Inflammatory macrophage (primary cell): ENCODE measurements around the gene SORCS2.

Experiments
- DNase-seq, 2 donors: peaks; one replicate each; pipeline ENCODE4 v3.0.0-alpha.2; 2020 to 2022

The SORCS2 gene

GRCh38 chr4:7739918-7740865 is 547.9 kb downstream of the SORCS2 start:
- DNase-seq = no peak

- no peak for DNase-seq
These were observed 548.7 kb downstream of the SORCS2 start for GRCh38 chr4:7740866-7741525.

GRCh38 chr4:7741946-7742806 is 549.8 kb downstream of the SORCS2 start:
- no peak for DNase-seq

- DNase-seq = peak in 1 of 2 donors; percentile 36
These were observed 550.5 kb downstream of the SORCS2 start for GRCh38 chr4:7742807-7743280.

DNA sequence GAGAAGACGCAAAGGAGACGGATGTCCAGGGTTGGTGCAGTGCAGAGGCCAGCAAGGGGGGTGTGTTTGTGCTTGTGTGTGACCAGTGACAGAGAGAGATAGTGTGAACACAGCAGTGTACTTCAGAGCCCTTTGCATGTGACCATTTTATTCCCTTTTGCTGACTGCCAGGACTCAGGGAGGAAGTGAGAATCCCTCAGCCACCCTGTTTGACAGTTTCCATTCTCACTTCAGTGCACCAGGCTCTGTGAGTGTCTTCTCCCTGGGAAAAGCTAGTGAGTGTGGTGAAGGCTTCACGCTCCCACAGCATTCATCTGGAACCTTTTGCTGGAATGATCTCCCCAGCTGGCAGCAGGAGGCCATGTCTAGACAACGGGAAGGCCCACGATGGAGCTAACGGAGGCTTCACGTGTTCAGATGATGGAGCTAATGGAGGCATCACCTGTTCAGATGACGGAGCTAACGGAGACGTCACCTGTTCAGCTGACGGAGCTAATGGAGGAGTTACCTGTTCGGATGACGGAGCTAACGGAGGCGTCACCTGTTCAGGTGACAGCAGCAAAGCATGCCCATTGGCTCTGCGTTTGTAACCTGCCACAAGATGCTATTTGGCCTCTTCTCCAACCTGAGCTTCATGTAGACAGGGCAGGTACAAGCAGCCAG is 551.9 kb downstream of the SORCS2 start:
- peak; percentile 47 to 52 for DNase-seq

GRCh38 chr4:7745301-7745885 is 553.1 kb downstream of the SORCS2 start:
- DNase-seq = no peak

- no peak for DNase-seq
These were observed 554.2 kb downstream of the SORCS2 start for GRCh38 chr4:7746351-7747061.

- DNase-seq = peak; percentile 43 to 70
These were observed 554.7 kb downstream of the SORCS2 start for GRCh38 chr4:7747062-7747385.

DNA sequence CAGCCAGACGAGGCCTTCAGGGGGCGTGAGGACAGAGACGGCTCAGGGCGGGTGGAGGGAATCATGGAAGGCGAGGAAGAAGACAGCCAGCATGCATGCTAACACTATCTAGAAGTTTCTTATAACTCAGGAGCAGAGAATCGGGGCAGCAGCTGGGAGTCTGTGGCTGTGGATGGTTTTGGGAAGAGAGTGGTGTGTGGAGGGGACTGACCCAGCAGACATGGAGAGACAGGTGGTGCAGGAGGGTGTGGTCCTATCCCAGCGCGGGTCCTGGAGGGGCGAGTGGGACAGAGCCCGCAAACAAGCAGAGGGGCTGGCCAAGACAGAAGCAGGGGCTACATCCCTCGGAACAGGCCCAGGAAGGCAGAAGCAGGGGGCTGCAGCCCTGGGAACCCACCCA is 555.2 kb downstream of the SORCS2 start:
- no peak for DNase-seq

- no peak for DNase-seq
These were observed 558.2 kb downstream of the SORCS2 start for GRCh38 chr4:7750523-7750922.

GRCh38 chr4:7750972-7751371 is 558.6 kb downstream of the SORCS2 start:
- DNase-seq = no peak

GRCh38 chr4:7752649-7753048 is 560.3 kb downstream of the SORCS2 start:
- no peak for DNase-seq

DNA sequence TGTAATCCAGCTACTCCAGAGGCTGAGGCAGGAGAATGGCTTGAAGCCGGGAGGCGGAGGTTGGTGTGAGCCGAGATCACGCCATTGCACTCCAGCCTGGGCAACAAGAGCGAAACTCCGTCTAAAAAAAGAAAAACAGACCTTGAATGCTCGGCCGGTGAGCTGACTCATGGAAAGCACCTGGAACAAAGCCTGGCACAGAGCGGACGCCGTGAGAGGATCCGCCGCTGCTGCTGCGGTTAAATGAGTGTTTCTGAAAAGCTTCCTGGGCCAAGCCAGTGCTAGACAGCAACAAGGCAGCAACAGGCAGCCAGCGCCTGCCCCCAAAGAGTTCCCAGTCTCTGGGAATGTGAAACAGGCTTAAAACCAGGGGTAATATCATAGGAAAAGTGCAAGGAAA is 560.9 kb downstream of the SORCS2 start:
- no peak for DNase-seq

- no peak for DNase-seq
These were observed 561.7 kb downstream of the SORCS2 start for GRCh38 chr4:7753931-7754465.

- no peak for DNase-seq
These were observed 562.4 kb downstream of the SORCS2 start for GRCh38 chr4:7754565-7755262.

- DNase-seq = no peak
These were observed 563.2 kb downstream of the SORCS2 start for GRCh38 chr4:7755561-7755960.

DNA sequence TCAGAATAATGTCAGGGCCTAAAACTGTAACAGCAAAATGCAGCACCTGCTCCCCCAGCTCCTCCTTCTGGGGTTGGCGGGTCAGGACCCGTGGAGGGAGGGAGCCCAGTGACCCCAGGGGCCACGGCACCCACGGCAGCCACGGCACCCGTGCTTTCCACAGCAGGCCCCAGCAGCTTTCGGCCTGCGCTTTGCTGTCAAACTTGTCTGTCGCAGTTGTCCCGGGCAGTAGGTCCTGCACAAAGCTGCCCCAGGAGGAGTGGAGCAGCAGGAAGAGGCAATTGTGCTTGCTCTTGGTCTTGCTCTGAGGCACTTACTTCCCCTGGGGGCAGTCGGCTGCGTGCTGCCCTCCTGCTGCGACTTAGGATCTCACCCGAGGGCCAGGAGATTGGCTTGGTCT is 563.7 kb downstream of the SORCS2 start:
- DNase-seq = no peak

DNA sequence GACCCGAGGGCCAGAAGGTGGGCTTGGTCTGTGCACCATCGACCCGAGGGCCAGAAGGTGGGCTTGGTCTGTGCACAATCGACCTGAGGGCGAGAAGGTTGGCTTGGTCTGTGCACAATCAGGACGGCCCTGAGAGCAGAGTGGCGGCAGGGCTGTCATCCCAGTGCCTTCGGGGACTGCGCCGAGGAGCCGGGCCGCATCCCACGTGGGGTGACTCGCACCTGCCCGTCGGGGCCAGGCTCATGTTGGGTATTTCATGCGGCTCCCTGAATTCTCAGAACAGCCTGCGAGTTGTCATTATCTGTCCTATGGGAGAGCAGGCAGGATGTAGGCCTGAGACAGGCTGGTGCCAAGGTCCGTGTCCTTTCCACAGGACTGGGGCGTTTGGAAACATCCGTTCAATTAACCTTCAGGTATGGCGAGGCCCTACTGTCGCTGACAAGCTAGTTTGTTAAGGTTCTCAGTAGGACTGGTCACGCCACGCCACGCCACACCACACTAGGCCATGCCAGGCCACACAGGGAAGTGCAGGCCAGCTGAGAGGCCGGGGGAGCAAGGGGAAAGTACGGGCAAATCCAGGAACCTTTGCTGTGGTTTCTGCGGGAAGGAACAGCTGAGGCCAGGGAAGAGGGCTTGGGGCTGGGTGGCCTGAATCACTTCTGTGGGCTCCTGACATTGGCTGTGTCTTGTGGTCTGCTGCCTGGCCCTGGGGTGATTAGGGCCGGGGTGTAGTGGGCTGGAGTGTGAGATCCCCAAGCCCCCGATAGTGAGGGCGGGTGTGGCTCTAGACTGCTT is 564.4 kb downstream of the SORCS2 start:
- peak in 1 of 2 donors; percentile 37 for DNase-seq
